Activated T-cell treated with anti-CD3 and anti-CD28 coated beads for 48 hours (primary cell): ENCODE results near the gene PLA2G4E.

Experiments
- DNase-seq: peaks from one replicate; pipeline ENCODE4 v3.0.0-alpha.2; 2020; ENCODE audit warnings: low read depth

PLA2G4E gene

DNA sequence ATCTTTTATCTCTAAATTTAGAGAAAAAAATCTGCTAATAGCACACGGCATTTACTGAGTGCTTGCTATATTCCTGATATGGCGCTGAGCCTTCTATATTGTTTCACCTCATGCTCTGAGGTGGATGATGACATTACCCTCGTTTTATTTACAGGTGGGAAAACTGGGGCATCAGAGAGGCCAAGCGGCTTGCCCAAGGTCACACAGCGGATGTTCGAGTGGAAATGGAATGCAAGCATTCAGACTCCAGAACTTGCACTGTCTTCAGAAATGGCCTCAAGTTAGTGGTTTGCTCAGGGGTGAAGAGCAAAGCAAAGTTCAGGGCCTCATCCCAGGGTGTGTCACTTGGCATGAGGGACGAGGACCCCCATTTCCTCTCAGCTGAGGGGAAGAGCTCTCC, 65.7 kb downstream of the PLA2G4E start:
- no peak for DNase-seq

DNA sequence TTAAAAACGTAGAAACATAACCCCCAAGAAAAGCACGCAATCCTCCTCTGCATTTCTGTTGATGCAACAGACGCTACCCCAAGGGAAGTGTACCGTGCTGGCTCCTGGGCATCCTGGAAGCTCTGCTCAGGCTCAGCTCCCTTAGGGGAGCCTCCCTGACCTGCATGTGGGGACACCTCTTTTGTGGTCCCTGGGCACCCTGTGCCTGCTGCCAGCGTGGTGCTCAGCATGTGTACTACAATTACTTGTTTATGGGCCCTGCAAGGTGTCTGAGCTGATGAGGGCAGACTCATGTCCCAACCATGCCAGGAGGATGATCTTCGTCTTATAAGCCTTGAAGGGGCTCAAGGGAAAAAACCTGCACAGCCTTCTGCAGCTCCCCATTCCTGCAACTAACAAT, 66.8 kb downstream of the PLA2G4E start:
- DNase-seq, result no peak

DNA sequence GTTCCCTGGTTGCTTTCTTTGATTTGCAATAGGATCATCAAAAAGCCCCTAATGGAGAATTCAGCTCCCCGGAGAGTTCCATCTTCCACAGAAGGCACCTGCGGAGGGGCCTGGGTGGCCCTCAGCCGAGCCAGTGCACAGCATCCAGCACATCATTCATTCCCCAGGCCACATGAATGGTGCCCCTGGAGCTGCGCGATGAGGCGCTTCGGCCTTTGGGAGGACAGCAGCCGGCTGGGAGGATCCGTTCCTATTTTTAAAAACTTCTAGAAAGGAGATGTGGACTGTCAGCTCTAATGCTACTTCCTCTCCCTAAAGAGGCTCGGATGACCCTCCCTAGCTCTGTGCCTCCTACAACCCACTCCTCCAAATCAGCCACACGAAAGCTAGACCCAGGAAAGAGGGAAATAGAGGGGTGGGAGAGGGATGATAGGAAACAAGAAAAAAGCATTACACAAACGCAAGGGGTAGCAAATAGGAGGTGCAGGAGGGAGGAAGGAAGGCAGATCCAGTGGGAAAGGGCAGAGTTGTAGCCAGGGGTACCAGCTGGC, 68.8 kb downstream of the PLA2G4E start:
- DNase-seq, result no peak

DNA sequence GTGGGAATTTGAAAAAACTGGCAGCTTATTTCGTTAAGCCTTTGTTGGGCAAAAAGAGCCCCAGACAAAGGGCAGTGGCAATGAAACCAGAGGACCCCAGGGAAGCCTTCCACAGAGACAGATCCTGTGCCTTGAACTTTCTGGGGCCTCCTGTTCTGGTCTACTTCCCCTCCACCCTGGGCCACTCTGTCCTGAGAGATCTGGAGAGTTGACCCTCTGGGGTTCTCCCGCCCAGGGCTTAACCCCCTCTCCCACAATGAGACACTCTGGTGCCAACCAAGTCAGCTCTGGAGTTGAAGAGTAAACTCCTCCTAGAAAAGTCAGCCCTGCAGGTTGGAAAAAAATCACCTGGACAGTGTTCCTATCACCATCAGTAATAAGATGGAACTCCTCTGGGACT, 69.3 kb downstream of the PLA2G4E start:
- DNase-seq, result no peak

DNA sequence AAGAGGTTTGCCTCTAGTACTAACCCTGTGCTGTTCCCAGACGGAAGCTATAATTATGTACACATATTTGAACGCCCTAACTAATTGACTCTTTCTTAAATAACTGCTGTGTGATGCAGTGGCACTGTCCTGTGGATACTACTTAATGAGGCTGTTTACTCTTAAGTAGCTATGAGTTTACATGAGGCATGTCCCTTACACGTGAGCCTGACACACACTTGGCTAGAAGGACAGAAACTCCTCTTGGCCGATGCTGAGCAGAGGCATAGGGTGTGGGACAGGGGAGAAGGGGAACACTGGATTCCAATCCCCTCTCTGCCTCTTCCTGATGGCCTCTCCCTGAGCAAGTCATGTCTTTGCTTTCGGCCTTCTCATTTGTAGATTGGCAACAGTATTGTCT, 70.4 kb downstream of the PLA2G4E start:
- no peak for DNase-seq

DNA sequence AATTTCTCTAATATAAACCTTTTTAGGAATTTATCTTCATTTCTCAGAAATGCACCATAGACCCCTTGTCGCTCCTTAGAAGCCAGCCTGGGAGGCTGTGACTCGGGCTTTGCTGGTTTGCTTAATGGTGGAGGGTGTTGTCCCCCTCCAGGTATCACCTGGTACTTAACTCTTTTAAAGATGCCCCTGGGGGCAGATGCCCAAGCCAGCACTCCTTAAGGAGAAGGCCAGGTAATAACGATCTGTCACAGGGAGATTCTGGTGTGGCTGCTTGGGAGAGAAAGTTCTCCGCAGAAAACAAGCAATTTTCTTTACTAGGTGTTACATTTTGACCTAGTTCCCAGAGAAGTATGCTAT, 70.7 kb downstream of the PLA2G4E start:
- DNase-seq, result no peak

DNA sequence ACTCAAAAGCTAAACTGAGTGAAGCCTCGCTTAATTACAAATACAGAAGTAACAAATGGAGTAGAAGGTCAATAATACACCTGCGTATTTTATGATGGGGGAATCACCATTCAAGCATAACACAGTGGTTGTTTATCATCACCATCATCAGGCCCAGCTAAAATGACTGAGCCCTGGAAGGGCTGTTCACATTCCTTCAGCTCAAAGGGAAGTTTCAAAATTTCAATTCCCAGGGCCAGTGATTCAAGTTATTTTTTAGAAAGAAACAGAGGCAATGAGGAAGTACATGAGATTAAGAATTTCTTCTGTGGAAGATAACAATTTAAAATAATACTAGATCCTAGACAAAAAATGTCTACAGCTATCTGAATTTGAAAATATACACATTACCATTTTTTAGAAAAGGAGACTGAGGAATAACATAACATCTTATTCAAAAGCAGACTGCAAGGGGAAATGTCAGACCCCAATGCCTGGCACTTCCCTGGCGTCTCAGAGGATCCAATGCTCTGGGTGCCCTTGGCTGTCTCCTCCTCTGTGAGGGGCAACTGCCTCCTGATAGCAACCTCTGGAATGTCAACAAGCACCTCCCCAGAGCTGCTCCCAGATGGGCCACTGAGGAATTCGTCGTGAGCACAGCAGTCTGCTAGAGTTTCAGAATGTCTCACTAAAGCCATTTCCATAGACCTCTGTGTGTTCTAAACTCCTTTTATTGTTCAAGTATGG, 71.3 kb downstream of the PLA2G4E start:
- no peak for DNase-seq

DNA sequence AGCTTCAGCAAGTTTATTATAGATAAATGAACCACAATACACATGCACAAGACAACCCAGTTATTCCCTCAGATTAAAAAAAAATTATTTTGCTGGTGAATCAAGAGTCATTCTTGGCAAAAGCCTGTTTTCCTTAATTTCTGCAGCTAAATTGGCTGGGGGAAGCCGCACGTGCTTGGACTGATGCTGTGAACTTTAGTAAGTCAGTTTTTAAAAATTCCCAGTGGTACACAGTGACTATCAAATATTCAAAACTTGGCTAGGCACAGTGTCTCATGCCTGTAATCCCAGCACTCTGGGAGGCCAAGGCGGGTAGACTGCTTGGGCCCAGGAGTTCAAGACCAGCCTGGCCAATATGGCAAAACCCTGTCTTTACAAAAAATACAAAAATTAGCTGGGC, 72.4 kb downstream of the PLA2G4E start:
- DNase-seq, result no peak

DNA sequence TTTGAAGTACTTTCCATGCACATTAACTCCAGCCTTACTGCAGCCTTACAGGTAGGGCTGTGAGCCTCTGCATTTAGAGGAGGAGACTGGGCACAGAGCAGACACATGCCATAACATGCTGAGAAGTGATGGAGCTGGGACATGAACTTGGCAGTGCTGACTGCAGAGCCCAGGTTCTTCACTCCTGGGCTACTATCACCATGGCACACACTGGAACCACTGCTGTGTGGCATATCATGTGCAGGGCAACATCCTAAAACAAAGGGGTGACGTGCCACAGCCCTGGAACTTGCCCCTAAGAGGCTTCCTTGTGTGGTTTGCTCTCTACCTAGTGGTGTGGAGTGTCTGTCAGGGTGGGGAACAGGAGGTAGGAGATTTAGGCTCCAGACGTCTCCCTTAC, 73.9 kb downstream of the PLA2G4E start:
- DNase-seq, result no peak

DNA sequence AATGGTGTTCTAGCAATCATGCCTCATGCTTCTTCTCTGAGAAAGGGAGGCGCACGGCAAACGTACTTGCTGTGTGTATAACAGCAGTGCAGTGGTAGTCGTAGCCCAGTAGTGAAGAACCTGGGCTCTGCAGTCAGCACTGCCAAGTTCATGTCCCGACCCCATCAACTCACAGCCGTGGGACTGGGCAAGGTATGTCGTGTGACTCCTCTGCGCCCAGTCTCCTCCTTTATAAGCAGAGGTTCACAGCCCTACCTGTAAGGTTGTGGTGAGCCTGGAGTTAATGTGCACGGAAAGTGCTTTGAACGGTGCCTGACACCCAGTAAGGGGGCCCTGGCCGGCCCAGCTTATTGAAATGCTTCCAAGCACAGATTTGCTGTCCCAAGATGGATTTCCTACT, 75.1 kb downstream of the PLA2G4E start:
- no peak for DNase-seq

DNA sequence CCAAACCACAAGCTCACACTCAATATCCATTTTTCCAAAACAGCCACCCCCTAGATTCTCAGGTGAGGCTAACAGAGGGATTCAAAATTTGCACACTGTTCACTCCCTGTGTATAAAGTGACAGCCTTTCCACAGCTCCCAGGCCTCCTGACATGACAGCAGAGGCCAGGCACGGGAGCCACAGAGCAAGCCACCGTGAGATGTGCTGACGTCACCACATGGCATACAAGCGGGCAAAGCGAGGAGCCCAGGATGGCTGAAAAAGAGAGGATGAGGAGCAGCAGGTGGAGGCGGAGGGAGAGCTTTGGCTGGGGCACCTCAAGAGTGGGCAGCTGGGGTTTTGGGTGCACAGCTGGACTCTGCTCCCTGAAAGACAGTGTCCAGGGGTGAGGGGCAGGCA, 75.6 kb downstream of the PLA2G4E start:
- no peak for DNase-seq

DNA sequence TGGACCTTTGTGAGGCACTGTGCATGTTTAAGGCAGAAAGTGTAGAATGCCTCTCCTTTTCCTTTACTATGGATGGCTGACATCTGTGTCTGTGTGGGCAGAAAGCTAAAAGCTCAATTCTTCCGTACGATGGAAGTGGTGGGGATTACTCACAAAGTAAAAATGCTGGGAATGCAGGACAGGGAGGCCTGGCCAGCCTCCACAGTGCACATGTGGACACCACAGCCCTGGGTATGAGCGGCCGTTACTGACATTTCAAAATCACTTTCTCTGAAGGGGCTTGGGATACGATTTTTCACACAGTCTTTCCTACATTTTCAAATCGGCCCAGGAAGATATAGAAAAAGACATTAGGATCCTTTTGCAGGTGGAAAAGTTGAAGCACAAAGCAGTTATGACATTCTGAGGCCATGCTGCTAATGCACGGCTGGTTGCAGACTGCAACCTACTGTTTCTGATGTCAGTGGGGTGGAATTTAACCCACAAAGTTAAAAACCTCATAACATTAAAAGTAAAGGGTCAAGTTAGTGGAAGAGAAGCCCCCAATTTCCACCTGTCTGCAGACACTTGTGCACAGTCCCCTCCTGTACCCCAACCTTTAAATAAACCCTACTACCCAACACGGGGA, 76.4 kb downstream of the PLA2G4E start:
- no peak for DNase-seq

DNA sequence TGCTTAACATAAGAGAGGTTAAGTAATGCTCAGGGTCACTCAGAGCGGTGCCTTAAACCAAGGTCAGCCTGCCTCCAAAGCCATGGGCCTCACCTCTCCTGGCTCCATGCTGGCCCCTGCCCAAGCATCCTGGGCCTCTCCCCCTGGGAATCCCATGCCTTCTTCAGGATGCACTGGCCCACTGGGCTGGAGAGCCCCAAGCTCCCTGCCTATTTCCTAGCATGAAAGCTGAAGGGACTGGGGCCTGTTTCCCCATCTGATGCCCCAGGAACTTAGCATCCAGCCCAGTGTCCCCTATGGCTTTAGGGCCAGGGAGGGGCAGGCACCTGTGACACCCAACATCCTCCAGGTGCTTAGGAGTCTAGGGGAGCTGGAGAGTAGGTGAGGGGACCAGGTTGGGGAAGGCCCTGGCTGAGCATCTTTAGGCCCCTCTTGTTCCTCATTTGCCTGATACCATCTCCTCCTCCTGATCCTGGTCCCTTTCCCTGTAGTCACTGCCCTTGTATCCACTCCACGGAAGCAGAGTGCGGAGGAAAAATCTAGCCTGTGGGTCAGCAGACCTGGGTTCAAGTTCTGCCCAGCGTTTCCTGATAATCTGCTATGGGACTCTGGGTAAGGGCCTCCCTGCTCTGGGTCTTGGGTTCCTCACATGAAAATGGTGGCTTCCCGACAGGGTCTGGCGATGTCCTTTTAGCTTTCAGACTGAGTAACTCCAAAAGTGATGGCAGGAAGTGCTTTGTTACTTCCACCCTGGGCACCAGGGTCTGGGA, 77.1 kb downstream of the PLA2G4E start:
- no peak for DNase-seq

DNA sequence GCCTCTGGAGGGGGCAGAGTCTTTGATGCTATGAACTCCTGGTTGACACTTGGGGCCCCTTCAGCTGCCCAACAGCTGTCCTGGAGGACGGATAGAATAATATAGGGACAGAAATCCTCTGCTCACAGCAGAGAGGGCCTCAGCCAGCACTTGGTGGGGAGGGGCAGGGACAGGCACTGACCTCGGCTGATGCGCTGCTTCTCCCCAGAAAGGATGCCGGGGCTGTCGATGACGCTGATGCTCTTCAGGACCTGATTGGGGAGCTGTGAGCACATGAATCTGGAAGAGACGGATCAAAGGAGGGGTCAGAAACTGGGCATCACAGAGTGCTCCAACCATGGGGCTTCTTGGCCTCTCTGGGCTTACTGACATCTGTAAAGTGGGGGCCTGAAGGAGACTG, 78.0 kb downstream of the PLA2G4E start:
- no peak for DNase-seq

DNA sequence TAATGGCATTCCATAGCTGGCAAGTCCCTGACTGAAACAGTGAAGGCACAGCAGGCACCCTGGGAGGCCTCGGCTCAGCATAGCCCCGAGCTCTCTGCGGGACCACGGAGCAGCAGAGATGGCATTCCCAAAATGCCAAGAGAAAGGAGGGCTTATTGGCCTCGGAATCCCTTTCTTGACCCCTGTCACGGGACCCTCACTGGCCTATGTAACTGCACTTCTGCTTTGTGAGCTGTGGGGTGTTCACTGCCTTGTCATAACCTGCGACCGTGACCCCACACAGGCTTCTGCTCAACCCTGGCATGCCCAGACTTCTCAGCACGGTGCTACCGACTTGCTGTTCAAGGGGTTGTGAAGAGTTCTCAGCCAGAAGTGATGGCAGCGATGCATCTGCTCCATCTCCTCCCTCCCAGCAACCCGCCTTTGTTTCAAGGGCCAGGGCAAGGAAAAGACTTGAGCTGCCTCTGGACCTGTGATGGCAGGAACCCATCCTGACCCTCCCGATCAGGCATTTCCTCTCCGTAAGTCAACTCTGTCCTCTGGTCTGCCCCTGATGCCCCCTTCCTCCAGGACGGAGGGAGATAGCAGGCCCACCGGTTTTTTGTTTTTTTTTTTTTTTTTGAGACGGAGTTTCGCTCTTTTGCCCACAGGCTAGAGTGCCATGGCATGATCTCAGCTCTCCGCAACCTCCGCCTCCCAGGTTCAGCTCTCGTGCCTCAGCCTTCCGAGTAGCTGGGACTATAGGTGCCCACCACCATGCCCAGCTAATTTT, 79.0 kb downstream of the PLA2G4E start:
- no peak for DNase-seq

DNA sequence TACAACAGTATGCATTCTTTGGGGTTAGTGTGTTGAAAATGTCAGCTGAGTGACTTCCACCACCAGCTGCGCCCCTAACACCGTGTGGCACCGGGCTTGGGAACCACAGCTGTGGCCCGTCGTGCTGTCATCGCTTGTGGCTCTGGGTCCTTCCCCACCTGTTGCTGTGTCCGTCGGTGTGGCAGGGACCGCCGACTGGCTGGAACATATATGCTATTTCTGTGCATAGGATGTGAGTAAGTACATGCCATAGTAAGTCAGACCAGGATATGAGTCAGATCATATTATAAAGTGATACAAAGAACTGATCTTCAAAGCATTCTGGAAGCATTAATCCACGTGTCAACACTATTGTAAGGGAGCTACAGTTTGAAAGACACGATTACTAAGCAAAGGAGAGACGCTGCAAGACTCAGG, 80.4 kb downstream of the PLA2G4E start:
- peak; percentile 64 for DNase-seq

DNA sequence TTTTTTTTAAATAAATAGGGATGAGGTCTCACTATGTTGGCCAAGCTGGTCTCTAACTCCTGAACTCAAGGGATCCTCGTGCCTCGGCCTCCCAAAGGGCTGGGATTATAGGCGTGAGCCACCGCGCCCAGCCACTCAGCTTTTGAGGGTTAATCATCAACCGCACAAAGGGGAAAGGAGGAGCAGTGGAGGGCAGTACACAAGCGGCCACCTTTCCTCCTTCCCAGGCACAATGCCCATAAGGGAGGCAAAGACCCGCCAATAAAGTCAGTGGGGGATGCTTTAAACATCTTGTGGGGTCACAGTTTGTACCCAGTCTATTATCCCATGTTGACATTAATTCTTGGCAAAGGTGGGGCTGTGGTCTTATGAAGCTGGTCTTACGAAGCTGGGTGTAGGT, 80.9 kb downstream of the PLA2G4E start:
- DNase-seq, result no peak

DNA sequence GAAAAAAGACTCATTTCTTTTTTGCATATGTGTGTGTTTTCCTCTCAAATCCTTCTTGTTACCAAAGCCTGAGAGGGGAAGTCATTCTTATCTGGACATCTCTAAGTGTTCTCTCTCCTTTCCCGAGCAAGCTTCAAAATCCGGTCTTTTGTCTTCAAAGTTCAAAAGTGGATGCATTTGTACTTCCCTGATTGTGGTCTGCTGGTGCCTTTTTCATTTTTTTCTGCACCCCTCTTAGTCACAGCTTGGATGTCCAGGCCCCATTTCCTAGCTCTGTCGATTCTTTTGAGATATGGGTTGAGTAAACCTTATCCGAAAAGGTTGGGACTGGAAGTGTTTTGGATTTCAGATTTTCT, 83.3 kb downstream of the PLA2G4E start:
- no peak for DNase-seq

DNA sequence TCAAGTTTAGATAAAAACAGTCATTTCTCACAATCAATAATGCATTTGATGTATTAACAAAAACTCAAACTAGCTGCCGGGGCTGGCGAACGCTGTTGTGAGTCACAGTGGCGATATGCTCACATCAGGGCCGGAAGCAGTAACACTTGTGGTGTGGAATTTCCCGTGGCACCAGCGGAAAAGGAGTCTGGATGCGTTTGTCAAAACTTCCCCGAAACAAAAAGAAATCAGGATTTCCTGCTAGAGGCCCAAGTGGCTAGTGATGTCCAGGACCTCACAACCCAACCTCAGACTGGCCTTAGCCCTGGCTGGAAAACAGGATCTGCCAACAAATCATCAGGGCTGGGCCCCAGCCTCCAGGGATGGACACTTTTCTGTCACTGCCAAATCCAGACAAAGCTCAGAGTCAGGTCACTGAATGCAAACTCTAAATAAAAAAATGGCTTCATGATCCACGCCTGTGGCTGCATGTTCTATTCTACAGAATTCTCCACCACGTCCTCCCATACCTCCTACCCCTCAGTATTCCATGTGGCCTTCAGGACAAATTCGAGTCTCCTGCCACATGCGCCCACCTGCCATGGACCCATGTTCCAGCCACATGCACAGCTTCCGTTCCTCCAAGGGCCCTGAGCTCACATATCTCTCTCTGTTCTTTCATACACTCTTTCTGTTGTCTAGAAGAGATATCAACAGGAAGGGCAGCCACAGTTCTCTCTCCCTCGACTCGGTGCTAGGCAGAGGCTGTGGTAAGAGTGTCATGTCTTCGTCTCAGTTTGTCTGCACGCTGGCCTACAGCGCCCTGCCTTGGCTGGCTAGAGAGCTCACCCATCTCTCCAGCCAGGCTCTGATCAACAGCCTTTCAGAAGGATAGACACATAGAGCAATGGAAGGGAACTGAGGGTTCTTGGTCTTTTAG, 83.9 kb downstream of the PLA2G4E start:
- peak; percentile 65 for DNase-seq

DNA sequence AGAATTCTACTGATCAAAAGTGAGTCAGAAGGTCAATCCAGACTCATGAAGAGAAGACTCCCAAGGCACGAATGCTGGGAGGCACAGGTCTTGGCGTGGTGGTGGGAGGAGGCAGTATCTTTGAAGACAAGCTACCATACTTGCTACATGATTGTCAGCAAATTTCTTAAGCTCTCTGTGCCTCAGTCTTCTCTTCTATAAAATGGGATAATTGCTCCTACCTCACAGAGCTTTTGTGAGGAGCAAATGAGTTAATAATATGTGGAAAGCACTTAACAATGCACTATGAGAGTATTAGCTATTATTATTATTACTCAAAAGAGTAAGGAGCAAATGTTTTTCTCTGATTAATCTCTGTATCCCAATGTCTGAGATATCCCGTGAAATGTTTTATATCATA, 84.7 kb downstream of the PLA2G4E start:
- DNase-seq, result peak; percentile 16

DNA sequence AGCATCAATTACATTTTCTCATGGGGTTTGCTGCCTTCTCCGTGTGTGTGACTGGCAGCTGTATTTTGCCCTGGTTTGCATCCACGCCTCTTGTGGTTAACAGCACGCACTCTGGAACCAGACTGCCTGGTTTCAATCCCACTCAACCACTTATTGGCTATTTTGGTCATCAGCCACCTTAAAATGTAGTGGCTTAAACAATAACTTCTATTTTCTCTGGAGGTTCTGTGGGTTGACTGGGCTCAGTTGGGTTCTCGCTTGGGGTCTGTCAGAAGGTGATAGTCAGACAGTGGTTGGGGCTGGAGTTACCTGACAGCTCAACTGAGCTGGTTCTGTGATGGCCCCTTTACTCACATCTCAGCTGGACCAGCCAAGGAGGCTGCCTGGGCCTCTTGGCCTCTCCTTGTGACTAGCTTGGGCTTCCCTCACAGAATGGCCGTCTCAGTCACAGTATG, 85.2 kb downstream of the PLA2G4E start:
- DNase-seq, result peak; percentile 42
